CD4-positive, alpha-beta T cell treated with Interleukin-17A for 4 hours (primary cell): ENCODE measurements around the gene SLC9A3.

Source experiments
- DNase-seq: peaks from one replicate; pipeline ENCODE4 v3.0.0-alpha.2; 2020; ENCODE audit warnings: mixed read lengths

The SLC9A3 gene

DNA sequence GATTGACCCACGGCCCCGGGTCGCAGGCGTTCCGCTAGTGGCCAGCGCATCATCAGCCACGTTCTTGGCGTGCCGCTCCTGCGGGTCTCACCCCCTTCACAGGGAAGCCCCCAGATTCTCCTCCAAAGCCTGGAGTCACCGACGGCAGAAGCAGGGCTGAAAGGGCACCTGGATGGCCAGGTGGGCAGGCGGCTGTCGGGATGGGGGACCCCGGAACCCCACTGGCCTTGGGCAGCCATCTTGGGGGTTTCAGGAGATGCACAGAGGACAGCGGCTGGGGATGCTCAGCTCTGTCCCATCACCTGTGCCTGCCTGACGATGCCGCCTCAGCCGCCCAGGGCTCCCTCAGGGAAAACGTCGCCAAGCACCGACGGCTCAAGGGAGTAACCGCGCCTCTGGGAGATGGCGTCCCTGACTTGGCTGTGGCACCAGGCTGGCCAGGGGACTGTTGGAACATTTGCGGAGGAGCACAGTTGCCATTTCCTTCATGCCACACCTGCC, 14.1 kb upstream of the SLC9A3 start:
- DNase-seq = no peak

DNA sequence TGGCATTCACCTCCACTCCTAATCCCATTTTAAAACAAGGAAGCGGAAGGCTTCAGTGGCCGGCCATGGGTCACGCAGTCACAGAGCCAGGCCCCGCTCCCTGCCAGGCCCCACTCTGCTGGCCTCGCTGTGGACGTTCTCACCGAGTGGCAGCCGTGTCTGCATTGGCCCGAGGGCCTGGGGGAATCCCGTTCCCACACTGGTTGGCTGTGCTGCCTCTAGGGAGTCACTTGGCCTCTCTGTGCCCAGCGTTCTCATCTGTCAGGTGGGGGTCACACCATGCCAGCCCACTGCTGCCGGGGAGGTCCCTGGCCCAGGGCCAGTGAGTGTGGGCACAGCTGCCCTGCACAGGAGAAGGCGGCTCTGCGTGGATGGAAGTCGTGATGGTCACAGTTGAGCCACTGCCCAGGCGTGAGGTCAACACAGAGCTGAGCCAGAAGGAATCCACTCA, 13.4 kb upstream of the SLC9A3 start:
- no peak for DNase-seq

DNA sequence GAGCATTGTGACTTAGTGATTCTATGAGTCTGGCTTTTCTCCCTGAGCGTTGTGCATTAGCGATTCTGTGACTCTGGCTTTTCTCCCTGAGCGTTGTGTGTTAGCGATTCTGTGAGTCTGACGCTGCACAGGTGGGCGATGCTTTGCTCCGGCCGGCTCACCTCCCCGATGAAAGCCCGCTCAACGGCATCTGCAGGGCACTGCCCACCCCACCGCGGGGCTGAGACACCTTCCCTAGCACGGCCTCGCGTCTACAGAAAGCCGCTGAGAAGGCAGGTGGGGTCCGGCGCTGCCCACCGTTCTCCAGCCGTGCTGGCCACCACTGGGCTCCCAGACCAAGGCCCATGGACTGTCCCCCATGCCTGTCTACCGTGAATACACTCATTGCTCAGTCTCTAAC, 12.8 kb upstream of the SLC9A3 start:
- DNase-seq = no peak

DNA sequence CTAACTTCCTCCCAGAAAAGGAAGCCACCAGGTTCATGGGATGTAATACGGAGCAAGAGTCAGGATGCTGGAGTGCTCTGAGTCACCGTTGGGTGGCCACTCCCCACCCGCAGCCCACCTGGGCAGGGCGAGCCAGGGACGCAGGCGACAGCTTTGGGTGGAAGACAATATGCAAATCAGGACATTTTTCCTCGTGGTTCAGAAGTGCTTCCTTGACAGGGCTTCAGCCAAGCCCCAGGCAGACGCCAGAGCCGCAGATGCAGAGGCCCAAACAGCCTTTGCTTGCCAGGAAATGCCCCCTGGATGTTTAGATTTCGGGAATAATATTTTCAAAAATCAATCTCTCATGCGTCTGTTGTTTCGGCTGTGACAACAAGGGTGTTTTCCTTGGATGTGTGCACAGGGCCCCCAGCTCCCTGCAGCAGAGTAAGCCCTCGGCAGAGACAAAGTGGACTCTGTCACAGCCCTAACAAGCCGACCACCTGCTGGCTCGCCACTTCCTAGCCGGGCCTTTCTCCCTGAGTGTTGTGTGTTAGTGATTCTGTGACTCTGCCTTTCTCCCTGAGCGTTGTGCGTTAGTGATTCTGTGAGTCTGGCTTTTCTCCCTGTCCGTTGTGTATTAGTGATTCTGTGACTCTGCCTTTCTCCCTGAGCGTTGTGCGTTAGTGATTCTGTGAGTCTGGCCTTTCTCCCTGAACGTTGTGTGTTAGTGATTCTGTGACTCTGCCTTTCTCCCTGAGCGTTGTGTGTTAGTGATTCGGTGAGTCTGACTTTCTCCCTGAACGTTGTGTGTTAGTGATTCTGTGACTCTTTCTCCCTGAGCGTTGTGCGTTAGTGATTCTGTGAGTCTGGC, 11.8 kb upstream of the SLC9A3 start:
- DNase-seq = no peak

DNA sequence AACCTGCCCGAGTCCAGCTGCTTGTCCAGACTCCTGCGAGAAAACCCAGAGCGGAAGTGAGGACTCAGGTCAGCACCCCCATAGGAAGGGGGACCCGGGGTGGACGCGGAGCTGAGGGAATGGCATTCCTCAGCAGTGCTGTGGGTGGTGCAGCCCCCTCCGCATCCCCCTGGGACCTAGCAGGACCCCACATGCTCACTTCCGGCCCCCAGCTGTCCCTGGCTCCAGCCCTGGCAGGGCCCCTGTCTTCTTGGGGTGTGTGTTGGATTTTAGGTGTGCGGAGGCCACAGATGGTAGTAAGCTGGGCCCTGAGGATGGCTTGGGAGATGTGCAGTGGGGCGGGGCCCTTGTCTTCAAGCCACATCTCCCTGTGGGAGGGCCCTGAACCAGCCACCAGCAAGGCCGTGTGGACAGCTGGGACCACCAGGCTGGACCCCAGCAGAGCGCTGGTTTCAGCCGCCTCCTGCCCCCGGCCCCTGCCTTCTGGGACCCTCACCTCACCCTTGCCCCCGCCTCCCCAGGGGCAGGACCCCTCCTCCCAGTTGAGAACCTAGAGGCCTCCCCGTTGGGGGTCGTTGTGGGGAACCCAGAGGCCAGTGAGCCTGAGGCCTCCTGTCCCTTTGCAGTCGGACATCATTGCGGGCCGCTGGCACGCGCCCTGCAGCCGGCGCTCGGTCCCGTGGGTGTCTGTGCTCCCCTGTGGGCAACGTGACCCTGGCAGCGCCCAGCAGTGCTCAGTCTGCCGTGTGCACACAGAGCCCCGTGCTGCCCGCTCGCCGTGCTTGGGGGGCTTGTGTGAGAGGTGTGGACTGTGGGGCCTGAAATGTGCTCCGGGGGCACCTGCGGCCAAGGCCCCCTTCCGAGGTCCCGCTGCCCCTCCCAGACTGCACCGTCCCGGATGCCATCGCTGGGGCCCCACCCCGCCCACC, 10.8 kb upstream of the SLC9A3 start:
- DNase-seq = no peak

DNA sequence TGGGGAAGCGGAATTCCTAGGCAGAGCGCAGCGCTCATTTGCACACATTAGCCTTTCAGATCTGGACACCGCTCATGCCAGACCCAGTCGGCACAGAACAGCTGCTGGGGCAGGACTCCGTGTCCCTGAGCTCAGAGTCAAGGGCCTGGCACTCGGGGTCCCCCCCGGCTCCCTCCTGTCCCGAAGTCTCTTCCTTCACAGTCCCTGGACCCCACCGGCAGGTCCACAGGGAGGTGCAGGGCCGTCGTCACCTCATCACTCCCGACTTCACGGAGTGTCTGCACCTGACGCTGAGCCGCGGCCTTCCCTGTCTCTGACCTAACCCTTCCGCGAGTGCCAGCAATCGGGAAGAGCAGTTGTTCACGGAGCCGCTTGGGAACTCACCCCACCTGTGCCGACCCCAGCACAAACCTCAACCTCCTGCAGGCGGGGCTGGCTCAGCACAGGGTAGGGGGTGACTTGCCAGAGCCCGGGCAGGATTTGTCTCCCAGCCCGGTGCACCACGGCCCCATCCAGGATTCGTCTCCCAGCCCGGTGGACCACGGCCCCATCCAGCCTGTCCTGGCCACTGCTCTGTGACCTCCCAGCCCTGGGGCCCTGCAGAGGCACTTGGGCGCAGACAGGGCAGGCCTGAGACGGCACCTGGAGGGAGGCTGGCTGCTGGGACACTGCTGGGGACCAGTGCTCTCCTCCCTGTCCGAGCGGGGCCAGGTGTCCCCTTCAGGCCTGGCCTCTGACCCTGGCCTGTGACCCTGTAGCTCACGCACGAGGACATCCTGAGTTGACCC, 9.9 kb upstream of the SLC9A3 start:
- DNase-seq = no peak

DNA sequence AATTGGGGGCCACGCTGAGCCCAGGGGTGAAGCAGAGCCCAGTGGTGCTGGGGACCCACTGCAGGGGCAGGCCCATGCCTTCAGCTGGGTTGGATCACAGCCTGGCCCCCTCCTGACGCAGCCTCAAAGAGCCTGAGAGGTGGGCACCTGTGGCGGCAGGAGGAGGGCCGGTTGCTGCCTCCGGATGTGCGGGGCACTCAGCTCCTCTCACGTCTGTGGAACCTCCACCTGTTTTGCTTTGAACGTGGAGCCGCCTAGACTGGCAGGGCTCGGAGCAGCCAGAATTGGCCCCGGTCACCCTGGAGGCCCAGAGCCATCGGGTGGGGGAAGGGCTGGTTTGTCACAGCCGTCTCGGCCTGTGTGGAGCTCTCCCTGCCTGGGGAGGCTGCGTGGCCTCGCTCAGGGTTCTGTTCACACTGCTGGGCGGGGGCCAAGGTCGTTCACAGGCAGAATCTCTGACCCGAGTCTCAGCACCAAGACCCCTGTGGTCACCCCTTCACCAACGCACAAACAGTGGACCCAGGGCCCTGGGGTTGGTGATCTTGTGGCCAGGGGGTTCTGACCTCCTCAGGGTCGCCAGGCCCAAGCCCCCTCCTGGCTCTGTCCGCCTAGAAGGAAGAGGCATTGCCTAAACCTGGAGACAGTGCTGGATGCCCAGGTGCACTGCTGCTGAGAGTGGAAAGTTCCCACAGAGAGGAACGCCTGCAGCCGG, 9.2 kb upstream of the SLC9A3 start:
- no peak for DNase-seq

DNA sequence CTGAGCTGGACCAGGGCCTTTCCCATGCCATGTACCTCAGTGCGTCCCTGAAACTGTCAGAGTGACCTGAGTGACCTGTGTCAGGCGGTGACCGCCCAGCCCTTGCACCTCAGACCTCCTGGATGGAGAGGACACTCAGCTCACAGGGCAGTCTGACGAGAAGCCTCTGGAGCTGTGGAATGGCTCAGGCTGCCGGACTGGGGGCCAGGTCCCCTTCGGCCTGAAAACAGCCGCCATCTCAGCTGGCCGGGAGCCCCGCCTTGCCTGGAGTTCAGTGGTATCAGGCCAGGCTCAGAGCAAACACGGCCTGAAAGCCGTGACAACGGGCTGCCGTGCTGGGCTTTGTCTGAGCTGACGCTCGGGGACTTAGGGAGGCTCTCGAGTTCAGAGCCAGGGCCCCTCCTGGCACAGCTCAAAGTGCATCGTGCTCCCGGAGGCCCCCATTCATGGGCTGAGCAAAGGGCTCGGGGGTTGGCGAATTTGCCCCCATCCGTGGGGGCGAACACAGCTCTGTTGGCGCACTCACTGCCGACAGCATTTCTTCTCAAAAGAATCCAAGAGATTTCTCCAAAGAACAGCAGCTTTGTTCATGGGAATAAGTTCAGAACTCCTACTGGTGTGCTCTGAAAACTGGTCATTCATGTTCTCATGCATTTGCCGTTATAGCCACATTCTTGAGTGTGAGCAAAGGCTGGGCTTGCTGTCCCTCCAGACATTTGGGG, 8.4 kb upstream of the SLC9A3 start:
- DNase-seq = no peak

DNA sequence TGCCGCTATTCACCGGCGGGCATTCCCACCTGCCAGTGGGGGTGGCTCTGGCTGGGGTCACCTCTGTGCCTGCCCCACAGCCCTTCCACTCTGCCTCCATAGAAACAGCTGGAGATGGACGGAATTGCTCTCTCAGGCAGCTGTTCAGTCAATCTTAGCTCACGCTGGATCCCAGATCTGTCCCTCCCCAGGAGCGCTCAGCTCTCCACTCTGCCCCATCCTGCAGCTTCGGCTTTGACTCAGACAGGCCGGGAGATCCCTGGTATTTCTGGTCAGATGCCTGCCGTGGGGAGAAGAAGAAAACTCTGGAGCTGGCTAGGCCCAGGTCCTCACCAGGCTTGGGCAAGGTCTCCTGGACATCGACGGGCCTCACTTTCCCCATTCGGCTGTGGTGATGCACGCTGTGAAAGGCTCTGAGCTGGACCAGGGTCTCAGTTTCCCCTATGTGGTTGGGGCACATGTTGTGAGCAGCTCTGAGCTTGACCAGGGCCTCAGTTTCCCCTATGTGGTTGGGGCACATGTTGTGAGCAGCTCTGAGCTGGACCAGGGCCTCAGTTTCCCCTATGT, 7.6 kb upstream of the SLC9A3 start:
- no peak for DNase-seq

DNA sequence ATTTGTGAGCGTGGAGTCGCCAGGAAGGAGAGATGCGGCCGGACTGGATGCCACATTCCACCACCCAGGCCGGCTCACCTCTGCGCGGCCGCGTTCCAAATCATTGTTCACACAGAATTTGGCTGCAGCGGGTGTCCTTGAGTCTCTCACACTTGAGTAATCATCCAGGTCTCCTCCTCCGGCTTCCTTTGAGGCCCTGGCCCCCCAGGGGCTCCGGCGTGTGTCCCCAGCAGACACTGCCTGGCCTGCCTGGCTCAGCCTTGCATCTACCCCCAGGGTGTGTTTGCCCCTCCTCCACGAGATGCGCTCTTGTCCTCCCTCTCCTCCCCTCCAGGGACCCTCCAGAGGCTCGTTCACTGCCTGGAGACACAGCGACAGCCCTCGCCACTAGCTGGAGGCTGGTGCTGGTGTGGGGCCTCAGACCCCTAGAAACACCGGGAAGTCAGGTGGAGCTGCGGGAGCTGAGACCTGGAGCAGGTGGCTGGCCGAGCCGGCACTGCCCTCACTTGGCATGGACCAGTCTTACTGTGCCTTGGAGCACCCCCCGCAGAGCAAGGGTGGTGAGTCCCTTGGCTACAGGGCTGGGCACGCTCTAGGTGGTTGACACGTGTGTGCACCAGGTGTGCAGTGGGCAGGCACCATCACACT, 7.0 kb upstream of the SLC9A3 start:
- no peak for DNase-seq

DNA sequence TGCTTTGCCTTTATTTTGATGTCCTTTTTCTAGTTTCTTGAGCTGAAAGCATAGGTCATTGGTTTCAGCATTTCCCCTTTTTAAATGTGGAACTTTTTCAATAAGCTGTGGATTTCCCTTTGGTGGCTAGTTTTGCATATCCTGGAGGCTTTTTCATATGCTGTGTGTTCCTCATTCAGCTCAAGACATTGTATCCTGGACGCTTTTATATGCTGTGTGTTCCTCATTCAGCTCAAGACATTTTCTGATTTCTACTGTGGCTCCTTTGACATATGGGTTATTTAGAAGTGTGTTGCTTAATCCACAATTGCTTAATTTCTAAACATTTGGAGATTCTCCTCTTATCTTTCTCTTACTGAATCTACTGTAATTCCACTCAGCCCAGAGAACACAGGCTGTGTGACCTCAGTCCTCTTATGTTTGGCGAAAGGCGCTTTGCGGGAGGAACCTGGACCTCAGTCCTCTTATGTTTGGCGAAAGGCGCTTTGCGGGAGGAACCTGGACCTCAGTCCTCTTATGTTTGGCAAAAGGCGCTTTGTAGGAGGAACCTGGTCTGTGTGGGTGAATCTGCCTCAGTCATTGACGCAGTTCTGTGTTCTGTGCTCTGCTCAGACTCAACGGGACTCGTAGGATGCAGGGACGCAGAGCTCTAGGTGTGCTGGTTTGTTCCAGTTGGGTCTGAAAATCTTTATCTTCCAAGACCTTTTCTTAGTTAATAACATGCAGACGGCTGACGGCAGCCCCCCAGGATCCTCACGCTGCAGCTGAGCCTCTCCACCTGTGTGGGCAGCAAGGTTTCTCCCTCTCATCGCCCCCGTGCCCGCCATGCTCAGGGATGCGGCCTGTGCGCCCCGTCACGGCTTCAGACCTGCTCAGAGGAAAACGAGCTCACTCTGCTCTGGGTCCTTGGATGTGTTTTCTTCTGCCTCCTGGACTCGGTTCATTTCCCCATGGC, 6.0 kb upstream of the SLC9A3 start:
- DNase-seq = no peak

DNA sequence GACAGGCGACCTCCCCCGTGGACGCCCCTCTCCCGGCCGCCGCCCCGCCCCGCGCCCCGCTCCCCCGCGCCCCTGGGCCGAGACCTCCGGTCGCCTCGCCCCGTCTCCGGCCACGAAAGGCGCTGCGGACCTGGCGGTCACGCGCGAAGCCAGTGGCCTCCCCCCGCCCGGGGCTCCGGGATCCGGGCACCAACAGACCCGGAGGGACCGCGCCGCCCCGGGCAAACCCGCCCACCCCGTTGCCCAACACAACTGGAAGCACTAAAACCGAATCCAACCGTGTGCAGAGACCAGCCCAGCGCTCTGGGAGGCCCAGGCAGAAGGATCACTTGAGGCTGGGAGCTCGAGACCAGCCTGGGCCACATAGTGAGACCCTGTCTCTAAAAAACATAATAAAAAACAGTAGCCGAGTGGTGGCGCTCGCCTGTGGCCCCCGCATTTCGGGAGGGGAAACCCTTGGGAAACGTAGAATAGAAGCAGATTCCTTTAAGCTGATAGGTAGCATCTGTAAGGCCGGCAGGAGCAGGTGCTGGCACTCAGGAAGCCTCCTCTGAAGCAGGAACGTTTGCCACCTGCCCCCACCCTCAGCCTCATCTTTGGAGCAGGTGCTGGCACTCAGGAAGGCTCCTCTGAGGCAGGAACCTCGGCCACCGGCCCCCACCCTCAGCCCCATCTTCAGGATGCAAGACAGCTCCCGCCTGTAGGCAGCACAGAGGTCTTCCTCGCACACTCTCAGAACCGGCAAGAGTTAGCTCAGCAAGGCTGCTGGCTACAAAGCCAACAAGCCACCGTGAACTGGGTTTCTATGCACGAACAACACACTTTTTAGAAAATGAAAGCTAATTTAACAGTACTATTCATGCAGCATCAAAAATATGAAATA, 4.6 kb upstream of the SLC9A3 start:
- DNase-seq = no peak

DNA sequence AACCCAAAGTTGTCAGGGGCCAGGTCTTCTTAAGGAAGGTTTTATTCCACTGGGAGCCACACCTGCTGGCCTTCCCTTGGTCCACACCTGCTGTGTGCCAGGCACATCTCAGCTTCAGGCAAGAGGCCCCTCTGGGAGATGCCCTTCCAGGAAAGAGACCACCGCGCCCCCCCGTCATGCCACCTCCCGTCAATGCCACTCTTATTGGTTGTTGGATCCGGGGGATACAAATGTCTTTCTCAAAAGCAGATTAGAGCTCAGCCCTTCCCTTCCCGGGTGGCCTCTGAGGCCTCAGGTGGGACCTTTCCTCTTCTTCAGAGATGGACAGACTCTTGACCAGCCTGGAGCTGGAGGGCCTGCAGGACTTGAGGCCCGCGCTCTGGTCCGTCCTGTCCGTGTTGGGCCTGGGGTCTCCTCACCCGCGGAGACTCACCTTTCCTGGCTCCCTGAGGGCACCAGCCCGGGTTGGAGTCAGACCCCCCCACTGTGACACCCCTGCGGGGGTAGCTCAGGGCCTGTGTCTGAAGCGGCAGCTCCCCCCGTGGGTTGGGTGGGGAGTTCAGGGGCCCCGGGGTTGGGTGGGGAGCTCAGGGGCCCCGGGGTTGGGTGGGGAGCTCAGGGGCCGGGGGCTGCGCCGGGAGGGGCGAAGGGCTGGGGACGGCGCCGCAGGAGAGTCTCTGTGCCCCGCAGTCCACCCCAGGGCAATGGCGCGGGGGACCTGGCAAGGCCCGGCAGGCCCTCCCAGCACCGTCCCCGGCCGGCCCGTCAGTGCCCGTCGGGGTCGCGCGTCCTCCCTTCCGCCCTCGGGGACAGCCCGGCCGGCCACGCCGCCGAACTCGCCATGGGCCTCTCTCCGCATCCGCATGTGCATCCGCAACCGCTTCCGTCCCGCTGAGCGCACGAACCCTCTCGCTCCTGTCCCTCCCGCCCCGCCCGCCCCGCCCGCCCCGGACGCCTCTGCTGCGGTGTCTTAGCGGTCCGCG, 3.7 kb upstream of the SLC9A3 start:
- no peak for DNase-seq

DNA sequence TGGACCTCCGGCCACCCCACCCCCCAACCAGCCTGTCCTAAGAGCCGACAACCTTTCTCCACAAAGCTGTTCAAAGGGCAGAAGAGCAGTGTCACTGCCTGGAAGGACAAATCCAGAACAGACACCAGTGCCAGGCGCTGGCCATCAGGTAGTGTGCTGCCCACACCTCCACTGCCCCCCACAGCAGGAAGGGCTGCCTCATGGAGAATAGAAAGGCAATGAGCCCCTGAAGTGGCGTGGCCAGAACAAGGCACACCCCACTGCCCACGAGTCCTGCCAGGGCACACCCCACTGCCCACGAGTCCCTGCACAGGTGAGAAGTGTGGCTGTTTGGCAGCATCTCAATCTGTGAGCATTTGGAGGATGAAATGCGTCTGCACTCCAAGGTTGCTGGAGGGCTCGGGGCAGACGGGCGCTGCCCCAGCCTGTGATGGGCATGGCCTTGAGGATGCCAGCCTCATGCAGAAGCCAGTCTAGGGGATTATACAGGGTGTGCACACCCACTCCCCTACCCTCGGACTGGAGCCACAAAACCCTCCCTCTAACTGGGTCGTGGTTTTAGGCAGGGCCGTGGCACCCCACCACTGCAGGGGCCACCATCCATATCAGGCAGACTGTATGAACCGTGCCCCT, 2.3 kb upstream of the SLC9A3 start:
- DNase-seq = no peak

DNA sequence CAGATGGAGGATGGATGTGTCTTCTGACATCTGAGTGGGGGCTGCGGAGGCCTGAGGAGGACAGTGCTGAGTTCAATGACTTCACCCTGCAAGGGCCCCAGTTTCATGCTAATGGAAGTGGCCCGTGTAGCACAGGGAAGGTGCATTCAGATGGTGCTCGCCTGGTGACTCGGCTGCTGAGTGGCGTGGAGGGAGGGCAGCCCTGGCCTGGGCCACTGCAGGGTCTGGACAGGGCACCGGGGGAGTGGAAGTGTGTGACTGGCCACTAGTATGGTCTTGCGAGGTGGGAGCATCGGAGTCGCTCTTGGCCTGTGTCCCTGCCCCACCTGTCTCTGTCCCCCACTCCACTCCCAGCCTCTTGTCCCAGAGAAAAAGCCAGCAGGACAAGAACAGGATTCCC, 1.7 kb upstream of the SLC9A3 start:
- DNase-seq = no peak

DNA sequence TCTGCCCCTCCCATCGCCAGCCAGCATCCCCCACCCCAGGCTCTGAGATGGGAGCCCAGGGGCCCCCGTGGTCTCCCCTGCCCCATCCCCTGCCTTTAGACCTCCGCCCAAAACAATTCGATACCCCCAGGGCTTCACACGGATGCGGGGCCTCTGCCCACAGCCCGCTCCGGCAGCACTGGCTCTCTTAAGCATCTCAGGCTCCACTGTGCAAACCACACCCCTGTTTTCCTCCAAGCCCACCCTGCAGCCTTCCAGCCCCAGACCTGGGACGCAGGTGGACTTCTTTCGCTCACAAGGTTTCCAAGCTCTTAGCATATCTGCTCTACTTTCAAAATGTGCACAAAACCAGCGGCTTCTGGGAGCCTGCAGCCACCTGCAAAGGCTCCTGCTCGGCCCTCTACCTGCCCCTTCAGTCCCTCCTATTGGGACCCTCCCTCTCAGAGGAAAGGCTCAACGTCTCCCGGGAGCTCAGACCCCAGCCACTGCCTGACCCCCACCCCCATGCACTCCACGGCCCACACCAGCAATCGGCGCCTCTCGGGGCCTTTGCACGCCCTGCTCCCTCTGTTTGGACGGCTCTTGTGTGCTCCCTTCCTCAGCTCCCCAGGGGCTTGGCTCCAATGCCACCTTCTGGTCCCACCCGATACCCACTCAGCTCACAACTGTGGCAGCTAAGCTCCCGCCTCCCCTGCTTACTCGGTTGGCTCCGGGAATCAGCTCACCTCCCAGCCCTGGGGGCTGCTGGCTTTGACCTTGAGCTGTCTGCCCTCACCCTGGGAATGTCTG, 918 bp upstream of the SLC9A3 start:
- no peak for DNase-seq
